Astrocyte of the cerebellum (primary cell): Measurements from ENCODE around the gene FHL3.

Experiments
- DNase-seq: peaks from one replicate; pipeline ENCODE4 v3.0.0-alpha.2; 2011; ENCODE audit warnings: low read depth
- H3K4me3 ChIP-seq: 2 replicates; pipeline ENCODE4 v1.5.1; 2011; ENCODE audit warnings: mild to moderate bottlenecking, low read depth, low read length, moderate library complexity
- CTCF ChIP-seq: IDR thresholded peaks from 2 replicates; pipeline ENCODE4 v1.5.1; 2012; ENCODE audit warnings: low read length, low read depth, moderate library complexity, mild to moderate bottlenecking; ENCODE audit errors: missing control alignments
- in situ Hi-C: cut with HindIII; loops from 2 replicates; pipeline ENCODE4 v1.10.0; 2017; ENCODE audit warnings: low sequenced_read_pairs

Gene FHL3

GRCh38 chr1:37998913-37999429, 6.3 kb downstream of the FHL3 start:
- in situ Hi-C loops = no loop called here
- H3K4me3 ChIP-seq = no peak overlapping the region
- DNase-seq = no peak
- no peak for TF ChIP-seq CTCF

GRCh38 chr1:37998089-37998808, 7.1 kb downstream of the FHL3 start:
- in situ Hi-C loops = no loop called here
- no peak overlapping the region for H3K4me3 ChIP-seq
- no peak for TF ChIP-seq CTCF
- DNase-seq = no peak

GRCh38 chr1:37997256-37998088, 7.8 kb downstream of the FHL3 start:
- in situ Hi-C loops = no loop called here
- no peak for TF ChIP-seq CTCF
- DNase-seq = no peak
- H3K4me3 ChIP-seq = no peak overlapping the region

- DNase-seq = no peak
- no peak for TF ChIP-seq CTCF
- peak overlapping the region; percentile 35 for H3K4me3 ChIP-seq
- in situ Hi-C loops = no loop called here
Observed at GRCh38 chr1:37995751-37996345, 9.5 kb downstream of the FHL3 start.

GRCh38 chr1:37994886-37995566, 10.3 kb downstream of the FHL3 start:
- TF ChIP-seq CTCF = no peak
- no peak for DNase-seq
- H3K4me3 ChIP-seq = no peak overlapping the region
- in situ Hi-C loops = no loop called here

- TF ChIP-seq CTCF = no peak
- no peak for DNase-seq
- in situ Hi-C loops = no loop called here
- H3K4me3 ChIP-seq = peak overlapping the region; percentile 99
Observed at GRCh38 chr1:37989361-37989930, 15.9 kb downstream of the FHL3 start.
